GM18508 (cell line): ENCODE data around the gene KCND3.

Experiments used
- ATAC-seq: cut with Tn5 transposase; IDR thresholded peaks from one replicate; pipeline ENCODE4 v1.9.1; 2021; ENCODE audit warnings: moderate number of reproducible peaks; ENCODE audit not compliant: insufficient read depth, unreplicated experiment

Gene KCND3

DNA sequence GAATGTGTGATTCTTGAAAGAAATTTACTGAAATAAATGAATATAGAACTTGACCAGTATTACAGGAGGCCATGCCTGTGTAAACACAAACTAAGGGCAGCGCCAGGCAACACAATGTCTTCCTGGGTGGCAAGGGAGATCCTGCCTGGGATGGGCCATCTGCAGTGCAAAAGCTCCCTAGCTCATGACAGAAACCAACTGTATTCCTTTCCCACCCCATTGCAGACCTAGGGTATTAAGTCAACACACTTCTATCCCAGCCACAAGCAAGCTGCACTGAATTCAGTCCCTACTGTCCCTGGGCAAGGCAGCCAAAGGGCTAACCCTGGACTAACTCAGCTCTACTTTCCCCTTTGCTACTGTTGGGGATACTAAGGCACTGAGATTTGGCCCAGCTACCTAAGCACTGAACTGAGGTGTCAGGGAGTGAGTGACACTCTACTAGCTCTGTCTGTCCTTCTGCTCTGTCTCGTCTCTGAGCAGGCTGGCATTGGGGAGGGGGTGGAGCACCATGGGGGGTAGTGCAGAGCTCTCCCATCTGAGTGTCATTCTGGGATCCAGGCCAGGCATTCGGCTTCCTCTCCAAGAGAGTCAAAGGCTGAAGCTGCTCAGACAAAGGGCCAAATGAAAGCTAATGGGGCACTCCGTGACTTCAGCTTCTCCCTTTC, 252.8 kb downstream of the KCND3 start:
- ATAC-seq = no peak

DNA sequence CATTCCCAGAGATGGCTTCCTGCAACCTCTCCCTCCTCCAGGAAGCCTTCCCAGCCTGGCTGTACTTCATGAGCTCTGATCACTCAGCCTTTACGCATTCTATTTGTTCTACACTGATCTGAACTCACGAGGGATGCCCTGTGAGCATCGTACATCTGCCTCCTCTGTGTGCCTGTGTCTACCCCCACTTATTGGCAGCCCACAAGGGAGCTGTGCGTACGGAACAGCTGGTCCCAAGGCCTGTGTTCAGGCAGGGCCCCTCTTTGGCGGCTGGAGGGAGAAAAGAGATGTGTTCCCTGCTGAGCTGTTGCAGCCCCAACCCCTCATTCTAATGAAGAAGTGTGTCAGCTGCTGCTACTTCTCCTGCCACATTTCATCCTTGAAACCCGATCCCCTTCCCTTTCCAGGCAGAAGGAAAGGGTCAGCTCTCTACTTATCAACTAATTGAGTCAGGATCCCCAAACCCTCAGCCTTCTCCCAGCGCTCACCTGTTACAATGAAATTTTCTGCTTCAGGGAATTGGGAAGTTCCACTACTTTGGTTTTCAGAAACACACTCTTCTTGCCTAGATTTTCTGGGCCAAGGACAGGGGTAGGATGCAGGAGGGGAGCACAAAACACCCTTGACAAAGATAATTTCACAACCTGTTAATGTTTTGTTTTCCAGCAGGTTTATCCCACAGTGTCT, 253.5 kb downstream of the KCND3 start:
- ATAC-seq = no peak

DNA sequence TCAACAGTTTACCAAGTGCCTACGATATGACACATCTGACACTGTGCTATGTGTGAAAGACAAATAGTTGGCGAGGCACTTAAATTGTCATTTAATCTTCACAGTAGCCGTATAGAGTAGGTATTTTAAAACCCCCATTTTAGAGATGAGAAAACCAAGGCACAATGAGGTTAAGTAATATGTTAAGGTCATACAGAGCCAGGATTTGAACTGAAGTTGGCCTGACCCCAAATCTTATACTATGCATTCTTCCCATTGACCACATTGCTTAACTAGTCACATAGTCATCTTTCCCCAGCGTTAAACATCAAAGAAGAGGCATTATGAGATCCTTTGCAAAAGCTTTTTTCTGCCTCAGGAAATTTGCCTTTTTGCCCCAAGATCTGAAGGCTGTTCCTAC, 254.1 kb downstream of the KCND3 start:
- no peak for ATAC-seq

DNA sequence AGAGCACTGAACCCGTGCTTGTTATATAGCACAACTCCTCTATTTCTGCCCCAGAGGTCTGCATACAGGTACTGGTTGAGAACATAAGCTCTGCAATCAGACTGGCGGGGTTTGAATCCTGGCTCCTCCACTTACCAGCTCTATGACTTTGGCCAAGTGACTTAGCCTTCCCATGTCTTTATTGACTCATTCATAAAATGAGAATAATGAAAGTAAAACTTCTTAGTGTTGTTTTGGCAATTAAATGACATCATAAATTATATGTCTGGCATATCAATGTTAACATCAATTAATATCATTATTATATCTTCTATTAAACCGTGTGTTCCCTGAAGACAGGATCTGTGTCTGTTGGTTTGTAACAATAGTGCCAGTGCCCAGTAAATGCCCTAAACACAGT, 254.6 kb downstream of the KCND3 start:
- ATAC-seq = no peak

DNA sequence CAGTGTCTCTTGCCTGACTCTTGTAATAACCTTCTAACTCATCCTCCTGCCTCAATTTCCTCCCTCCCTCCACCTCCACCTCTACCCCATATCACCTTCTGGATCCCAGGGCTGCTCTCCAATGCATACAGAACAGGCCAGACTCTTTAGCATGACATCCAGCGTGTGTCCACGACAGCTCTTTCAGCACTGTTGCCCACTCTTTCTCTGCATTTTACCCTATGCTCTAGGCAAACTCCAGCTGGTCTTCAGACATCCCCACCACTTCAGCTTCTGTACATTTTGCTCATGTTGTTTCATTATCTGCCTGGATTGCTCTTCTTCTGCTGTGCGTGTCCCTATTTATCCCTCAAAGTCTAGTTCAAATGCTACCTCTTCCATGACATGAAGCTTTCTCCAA, 255.0 kb downstream of the KCND3 start:
- ATAC-seq = no peak

DNA sequence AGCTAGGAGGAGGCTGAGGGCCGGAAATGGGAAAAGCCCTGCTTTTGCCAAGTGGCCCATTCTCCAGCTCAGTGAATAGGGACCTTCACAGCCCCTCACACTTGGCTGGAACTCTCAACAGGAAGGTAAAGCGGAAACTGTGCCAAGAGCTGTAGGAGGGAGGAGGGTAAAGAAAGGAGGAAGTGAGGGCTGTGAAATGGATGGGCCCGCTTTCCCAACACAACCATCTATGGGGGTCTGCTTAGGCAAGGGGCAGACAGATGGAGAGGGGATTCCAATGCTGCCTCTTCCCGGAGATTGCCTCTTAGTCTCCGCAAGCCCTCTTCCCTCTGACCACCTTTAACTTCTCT, 255.5 kb downstream of the KCND3 start:
- no peak for ATAC-seq

DNA sequence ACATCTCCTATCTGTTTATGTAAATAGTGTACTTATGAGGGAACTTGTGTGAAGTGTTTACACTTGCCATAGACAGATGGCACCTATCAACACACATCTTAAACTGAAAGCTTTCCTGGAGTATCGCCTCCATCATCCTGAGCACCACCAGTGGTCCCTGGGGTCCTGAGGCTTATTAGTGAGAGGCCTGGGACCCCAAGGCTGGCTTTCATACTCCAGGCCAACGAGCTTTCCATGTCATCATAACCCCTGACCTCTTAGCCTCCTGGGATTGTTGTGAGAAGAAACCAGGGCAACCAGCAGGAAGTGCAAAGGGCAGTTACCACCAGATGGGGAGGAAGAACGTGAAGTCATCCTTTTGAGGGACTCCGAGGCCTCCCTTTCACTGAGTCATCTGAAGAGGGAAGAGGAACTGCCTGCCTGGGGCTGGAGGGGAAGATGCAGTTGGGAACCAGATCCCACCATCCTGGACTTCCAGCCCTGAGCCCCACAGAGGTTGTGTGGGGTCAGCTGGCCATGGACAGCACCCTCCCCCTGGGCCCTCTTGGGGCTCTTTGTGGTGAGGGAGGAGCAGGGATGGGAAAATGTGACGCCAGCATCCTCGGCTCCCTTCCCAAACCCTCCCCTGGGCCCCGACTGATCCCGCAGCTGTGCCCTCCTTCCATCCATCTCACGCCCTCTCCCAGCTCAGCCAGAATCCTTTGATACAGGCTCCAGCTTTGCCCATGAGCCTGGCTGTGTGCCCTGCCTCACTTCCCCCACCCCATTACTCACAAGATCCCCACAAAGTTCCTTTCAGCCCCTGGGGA, 256.1 kb downstream of the KCND3 start:
- ATAC-seq = no peak

DNA sequence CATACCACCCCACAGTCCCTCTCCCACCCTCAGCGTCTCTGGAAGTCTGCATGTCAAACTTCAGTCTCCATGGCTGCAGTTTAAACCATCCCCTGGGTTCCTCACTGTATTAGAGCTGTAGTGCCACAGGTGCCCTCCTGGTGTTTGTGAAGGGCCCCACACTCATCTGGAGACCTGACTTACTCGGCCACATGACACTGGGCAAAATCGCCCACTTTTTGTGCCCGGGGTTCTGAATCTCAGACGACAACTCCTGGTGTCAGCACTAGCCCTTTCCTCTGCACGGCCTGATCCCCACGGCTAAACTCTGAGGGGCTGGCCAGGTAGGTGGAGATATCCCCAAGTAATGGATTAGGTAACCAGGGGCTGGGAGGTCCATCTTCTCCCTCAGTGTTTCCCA, 256.8 kb downstream of the KCND3 start:
- ATAC-seq = no peak

DNA sequence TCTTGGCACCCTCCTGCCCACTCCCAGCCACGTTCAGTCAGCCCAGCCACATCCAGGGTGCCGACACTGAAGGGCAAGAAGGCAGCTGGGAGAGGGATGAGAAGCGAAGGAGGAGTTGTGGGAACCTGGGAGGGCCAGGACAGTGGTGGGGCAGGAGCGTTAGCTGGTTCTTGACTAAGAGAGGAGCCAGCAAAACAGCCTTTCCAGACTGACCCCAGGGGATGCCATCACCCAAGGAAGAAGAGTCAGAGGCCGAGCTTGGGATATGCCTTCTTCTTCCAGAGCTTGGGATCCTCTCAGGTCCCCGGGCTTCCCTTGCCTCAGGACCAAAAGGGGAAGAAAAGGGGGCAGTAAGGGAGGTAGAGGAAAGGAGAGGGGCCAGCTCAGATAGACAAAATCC, 257.5 kb downstream of the KCND3 start:
- ATAC-seq = no peak

DNA sequence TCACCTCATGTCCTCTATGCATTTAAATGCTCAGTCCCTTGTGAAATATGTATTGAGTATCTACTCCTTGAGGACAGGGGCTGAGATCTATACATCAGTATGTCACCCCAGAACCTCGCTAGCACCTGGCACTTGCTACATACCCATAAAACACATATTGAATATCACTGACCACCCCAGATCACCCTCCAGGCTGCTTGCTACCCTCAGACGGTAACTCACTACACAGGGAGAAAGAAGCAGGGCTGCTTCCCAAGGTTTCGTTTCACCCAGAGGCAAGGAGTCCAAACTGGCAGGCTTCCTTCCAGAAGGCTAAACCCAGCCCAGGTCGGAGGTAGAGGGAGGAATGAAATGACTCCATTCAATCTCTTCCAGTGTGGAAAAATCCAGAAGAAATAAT, 258.8 kb downstream of the KCND3 start:
- no peak for ATAC-seq

DNA sequence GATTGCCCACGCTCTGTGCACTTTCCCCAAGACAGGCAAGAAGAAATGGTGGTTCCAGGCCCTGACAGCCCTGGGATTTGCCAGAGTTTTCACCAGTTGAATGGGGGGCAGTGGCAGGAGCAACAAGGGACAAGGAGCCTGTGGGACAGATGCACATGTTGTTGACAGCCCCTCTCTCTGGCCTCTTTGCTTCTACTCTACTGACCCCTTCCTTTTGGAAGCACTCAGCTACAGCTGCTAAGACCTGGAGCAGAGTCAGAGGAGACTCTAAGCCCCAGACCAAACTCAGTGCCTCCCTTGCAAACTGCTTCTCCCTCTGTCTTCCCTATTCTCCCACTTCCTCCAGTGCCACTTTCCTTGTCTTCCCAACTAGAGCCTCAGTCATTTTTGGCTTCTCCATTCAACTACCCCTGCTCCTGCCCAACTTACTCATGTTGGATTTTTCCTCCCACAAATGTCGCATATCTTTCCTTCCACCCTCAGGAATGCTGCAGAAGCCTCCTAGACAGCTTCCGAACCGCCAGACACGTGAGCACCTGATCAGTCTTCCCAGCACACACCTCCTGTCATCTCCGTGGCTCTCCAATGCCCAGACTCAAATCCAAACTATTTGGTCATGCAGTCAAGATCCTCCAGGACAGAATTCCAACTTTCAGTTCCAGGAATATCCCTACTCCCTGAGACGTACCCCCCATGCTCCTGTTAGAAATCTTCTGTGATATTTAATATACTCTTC, 259.4 kb downstream of the KCND3 start:
- no peak for ATAC-seq

DNA sequence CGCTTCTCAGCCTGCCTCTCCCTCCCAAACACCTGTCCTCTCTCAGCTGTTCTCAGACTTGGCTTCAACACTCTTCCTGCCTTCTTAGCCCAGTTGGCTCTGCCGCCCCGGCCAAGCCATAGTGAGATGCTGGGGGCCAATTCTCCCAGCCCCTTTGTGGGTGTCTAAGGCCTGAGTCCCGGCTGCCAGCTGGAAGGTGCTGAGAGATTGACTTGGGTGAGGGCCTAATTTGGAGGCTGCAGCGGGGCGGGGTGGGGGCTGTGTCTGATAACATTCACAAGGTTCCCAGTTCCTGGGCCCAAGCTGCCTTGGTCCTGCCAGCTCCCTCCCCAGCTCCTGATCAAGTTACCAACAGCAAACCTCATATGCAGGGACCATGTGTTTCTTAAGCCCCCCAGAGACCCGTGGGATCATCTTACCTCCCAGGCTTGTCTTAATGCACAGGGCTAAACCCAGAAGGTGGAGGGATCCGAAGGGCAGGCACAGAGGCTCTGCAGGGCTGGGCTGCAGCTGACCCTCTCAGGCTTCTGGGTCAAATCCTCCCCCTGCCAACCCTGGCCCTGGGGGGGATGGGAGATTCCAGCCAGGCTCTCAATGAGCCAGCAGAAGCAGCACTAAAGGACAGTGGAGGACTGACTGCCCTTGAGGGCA, 260.1 kb downstream of the KCND3 start:
- ATAC-seq = no peak

DNA sequence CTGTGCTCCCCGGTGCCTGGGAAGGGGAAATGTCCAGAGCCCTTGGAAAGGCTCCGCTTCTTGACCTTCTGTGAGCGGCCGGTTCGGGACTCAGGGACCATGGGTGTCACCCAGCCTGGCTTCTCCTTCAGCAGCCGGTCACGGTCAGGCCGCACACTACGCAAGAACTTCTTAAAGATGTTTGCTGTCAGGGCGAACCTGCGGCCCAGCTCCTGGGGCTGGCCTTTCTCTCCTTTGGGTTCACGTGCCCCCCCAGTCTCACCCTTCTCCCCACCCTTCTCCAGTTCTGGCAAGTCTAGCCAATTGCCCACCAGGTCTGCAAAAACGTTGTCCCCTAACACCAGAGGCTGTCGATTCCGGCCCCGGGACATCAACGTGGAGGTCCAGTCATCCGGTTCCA, 262.4 kb downstream of the KCND3 start:
- ATAC-seq = no peak

DNA sequence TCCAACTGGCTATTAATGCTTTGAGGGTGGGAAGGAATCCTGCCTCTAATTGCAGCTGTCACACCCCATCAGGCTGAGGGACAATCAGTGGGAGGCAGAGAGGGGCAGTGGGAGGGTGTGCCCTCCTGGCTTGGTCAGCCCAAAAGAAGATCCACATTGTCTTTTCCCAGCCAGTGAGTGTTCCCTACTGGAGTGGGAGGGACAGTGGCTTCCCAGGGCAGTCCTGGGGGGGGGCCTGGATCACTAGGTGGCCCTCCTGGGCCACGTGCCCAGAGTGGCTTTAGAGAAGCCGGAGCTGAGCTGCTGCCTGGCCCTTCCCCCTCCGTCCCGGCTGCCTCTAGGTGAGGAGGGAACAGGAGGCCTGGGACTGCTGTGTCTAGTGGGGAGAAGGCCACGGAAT, 264.3 kb downstream of the KCND3 start:
- ATAC-seq = no peak

DNA sequence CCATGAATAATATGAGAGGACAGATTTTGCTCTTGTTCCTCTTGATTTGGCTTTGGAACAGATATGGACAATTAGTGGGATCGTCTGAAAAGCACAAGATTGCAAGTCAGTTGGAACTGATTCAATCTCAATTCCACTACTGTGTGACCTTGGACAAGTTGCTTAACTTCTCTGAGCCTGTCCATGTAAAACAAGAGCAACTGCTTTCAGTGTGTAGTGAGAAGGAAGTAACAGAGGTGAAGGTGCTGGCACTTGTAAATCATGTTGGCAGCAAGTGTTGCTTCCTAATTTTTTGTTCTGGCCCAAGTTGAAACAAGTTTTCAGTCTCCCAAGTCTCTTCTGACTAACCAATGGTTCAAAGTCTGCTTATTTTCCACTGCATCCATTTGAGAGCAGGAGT, 265.6 kb downstream of the KCND3 start:
- no peak for ATAC-seq

DNA sequence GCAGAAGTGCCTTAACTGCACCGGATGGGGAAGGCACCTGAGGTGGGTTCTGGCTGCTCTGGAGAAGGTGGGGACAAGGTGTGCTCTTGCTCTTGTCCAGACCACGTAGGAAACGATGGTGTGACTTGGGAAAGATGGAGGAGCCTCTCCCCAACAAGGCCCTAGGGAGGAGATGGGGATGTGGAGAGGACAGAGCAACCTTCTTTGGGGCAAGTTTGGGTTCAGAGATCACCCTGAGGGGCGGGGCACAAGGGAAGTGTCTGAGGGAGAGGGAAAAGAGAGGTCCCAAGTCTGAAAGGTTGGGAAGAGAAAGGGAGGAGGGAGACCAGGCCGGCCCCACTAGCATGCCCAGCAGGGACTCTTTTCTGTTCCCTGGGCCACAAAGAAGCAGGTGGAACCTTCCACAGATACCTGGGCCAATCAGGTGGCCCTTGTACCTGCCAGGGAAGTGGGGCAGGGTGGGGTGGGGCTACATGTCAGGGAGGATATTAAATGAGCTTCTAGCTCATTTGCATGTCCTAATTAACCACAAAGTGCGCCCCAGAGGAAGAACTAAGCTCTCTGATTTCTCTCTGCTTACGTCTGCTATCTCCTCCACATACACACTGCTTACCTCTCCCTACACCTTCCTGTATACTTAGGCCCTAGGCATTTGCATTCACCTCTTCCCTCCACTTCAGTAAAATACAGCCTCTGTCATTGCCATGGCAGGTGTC, 266.2 kb downstream of the KCND3 start:
- ATAC-seq = no peak

DNA sequence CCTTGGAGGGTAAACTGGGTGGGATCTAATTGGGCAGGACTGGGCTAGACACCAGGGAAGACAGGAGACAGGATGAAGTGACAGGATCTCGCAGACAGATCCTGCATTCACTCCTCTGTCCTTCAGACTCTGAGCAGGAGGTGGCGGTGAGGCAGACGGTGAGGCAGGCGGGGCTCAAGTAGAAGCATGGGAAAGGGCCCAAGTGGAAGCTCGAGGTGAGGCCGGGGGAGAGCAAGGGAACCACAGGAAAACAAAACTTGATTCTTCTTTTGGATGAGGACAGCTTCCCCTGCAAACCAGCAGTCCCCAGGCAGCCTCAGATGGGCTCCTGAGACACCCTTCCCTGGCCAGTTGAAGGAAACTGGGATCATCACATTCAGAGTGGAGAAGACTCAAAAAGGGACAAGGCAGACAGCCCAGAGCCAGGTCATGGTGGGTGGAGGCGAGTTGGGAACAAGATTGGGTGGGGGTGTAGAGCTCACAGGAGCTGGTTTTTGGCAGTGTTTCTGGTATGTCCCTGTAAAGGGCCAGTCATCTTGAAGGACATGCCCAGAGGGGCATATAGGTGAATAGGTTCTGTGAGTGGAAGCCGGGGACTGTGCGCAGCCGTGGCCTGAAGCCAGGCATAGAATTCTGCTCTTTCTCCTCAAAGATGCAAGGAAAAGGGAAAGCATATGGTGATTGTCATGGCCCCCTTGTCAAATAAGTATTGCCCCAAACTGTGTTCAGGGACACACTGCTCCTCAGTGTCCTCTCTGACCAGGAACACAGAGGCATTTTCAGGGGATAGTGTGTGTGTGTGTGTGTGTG, 268.3 kb downstream of the KCND3 start:
- ATAC-seq = no peak
